T-helper 22 cell (primary cell): ENCODE data around the gene DAB2.
"Not testable (repeated sequence)": the region's sequence is repeated elsewhere in the genome, so short reads cannot be mapped to it uniquely, and the experiment has no call there.

ENCODE experiments used
- DNase-seq: peaks from one replicate; pipeline ENCODE4 v3.0.0-alpha.2; 2020; ENCODE audit warnings: low read depth

Gene DAB2

DNA sequence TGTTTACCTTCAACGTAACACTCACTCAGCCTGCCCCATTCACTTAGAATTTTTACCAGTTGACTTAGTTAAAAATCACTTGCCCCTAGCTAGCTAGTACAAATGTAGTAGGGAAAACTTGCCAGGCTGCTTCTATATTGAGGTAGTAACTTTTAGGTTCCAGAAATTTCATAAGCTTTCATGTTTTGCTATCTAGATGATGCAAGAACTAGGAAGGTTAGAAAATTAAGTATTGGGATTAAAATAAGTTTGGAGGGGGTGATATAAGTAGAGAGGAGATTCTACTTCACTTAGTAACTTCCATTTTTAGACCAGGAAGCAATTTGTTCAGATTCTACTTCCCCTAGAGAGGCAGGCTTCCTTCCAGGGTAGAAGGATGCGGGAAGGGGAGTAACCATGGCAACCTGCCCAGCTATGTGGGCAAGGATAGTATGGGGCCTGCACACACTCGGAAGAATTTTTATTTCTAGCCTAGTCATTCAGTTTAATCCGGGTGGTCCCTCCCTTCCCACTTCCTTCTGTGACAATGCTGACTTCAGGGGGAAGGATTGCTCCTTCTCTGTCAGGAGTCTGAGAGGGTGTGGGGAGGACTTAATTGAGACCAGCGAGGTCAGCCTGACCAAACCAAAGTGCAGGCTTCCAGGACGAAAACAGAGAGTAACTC, 4.2 kb downstream of the DAB2 start:
- no peak for DNase-seq

DNA sequence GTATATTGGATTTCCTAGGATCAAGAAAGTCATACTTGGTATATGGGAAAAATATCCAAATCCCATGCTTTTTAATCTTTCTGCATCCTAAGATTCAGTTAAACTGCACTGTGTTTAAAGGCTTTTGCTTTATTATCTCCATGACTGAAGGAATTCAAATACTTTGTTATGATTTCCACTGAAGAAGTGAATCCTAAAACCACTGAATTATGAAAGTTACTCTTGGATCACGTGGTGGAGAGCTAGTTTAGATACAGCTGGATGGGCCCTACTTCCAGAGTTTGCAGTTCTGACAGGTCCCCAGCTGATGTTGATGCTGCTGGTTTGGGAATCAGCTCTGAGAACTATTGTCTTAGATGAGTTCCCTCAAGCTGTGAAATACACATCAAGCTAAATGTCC, 5.0 kb downstream of the DAB2 start:
- no peak for DNase-seq

DNA sequence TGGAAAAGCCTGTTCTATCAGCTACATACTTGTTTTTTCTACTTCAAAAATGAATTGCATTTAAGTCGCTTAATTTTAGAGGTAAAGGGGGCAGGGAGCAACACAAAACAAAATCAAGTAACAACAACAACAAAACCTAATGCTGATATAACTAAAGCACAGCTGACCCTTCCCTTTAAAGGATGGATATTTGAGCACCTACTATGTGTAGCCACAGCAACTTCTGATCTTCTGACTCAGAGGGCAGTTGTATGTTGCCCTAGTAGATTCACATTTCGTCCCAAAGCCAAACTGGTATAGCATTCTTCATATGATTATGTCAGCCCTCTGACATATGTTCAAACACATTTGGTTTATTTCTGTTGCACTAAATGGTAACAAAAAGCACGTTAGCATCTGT, 6.8 kb downstream of the DAB2 start:
- DNase-seq = no peak

DNA sequence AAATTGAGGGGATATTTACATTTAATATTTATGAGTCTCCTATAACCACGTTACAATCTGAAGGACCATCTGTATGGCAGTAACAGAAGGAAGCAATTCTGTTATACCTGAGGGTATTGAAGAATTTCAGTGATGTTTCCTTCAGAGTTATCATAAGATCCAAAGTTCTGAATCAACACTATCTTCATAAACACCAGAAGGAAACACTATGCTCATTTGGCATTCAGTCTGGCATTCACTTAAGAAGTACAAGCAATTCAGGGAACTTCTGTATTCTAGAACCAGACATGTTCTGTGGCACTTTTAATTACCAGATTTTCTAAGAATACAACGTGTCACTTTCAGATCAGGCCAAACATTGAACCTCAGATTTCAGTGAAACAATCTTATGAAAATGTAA, 9.6 kb downstream of the DAB2 start:
- no peak for DNase-seq

DNA sequence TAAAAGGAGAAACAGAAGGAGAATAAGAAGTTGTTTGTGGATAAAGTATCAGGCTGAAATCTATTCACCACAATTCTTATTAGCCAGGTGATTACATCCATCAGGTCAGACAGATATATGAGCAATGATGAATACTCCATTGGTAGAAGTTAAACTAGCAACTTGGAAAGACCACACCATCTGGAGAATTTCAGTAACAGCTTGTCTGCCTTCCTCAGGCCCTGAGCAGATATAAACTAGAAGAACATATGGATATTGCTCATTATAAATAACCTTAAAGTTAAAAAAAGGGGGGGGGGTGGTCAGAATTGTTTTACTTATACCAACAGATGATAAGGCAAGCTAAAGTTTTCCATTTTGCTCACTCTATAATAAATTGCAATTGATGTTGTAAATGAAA, 10.4 kb downstream of the DAB2 start:
- no peak for DNase-seq

DNA sequence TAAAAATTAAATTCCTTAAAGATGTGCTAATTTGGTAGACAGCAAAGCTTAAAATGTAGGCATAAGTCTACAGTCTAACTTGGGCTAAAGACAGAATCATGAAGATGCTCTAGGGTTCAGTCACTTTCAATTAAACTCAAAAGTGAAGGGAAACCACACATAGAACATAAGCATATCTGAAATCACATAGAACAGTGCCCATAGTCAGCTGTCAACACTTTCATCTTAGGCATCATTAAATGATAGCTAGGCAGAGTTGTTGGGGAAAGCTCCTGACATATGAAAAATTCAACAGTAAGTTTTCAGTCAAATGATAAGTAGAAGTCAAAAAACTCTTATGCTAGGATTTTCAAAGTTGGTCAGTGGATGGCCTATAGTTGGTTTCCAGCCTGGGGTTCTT, 11.0 kb downstream of the DAB2 start:
- DNase-seq = no peak

DNA sequence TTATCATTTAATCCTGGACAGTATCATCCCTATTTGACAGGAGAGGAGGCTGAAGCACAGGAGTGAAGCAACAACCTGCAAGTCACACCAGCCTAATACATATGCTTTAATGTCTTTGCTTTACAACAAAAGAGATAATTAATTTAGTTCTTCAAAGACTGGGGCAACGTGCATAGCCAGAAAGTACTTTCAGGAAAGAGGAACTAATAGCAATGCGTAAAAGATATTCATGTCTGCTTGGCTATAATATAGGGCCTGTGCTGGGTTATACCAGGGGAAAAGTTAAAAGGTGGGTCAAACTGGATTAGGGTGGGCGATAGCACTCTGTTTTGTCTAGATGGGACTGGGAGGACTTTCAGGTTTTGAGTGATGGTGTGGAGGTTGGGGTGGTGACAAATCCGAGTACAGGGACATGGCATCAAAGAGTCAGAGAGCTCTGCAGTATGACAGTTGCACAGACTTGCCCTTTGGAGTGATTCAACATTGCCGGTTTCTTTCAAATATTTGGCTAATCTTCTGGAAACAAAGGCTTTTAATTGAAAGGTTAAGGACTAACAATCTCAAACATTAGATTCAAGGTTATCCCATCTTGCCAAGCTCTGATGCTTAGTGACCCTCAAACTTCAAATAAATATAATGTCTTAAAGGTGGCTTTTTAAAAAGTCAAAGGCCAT, 11.9 kb downstream of the DAB2 start:
- DNase-seq = no peak

DNA sequence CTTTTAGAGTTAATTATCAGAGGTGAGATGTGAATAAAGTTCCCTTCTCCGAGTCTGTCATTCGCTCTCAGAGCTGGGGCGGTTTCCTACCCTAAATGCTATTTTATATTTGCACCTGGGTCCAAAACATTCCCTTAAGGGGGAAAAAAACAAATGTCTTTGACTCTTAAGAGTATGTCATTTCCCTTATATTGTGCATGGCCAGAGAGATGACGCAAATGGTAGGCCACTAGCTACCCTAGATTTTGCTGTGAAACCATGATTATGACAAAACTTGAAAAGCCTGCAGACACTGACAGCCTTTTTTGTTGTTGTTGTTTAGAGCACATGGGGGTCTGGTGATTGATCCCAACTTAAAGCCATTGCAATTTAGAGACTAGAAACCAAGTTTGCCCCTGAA, 12.8 kb downstream of the DAB2 start:
- DNase-seq = no peak

DNA sequence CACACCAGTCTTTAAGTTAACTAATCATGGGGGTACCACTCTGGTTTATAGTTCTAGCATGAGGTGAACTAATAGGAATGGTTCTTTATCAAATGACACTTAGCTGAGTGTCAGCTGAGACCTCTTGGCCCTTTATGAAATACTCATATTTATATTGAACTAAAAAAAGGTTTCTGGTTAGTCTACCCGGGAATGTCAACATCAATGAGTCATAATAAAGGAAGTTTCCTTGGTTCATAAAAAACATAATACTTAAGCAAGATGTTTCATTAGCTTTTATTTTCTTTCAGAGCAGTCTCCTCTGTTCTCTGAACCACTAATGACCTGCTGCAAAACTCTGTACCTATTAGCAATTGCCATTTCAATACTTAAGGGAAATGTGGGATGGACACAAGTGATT, 13.7 kb downstream of the DAB2 start:
- DNase-seq = no peak

DNA sequence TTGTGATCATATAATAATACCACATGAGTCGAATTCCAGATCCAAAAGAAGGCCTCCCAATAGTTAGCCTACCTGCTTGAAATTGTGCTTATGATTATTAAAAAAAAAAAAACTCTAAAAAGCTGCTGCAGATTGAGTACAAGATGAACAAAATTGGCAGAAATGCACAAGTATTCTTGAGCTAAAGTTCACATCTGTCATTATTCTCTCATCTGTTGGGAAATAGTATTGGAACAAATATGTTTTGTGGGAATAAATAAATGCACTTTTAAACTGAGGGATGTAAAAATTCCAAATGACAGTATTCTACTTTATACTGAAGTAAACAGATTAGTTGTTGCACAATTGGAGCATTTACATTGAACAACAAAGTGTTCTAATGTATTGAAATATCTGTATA, 15.7 kb downstream of the DAB2 start:
- no peak for DNase-seq

DNA sequence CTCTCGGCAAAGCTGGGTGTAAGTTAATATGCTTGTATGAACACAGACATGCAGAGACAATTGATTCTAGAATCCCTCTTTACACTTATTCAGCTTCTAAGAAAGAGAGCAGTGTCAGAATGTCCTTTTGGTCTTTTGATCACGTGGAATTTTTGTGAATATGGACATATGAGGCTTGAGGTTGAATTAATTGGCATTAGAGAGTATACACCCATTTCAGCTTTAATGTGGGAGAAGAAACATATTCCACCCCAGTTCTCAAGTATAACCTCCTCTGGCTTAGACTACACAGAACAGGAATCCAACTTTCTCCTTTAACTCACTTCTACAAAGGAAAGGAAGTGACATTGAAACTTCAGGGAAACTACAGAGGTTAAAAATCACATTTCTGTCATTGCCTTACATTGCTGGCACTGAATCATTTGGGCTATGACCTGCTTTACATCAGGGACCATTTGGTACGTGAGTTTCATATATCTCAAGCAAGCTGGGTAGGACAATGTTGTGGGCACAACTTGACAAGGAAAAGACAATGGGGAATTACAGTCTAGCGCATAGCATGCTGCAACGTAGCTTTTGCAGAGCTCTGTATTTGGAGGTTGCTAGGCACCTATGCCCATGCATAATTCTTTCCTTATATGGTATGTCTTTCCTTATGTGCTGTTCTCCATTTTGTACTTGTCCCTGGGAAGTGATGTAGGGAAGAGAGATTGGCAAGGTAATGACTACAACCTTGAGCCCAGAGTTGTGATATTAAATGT, 19.5 kb downstream of the DAB2 start:
- no peak for DNase-seq

DNA sequence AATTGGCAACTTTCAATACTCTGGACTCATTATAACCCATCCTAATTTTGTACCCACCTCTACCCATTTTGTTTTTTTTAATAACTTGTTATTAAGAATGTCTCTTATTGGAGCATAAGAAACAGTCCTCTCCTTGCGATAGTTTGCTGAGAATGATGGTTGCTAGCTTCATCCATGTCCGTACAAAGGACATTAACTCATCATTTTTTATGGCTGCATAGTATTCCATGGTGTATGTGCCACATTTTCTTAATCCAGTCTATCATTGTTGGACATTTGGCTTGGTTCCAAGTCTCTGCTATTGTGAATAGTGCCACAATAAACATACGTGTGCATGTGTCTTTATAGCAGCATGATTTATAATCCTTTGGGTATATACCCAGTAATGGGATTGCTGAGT, 21.0 kb downstream of the DAB2 start:
- DNase-seq = not testable (repeated sequence)

DNA sequence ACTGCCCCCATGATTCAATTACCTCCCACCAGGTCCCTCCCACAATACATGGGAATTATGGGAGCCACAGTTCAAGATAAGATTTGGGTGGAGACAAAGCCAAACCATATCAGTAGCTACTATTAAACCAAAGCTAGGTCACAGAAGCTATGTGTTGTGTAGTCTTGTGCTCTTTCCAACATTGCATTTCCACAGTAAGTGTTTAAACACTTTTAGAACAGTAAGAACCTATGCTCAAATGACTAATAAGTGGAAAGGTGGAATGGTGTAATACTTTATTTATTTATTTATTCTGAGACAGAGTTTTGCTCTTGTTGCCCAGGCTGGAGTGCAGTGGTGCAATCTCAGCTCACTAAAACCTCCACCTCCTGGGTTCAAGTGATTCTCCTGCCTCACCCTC, 22.6 kb downstream of the DAB2 start:
- not testable (repeated sequence) for DNase-seq

DNA sequence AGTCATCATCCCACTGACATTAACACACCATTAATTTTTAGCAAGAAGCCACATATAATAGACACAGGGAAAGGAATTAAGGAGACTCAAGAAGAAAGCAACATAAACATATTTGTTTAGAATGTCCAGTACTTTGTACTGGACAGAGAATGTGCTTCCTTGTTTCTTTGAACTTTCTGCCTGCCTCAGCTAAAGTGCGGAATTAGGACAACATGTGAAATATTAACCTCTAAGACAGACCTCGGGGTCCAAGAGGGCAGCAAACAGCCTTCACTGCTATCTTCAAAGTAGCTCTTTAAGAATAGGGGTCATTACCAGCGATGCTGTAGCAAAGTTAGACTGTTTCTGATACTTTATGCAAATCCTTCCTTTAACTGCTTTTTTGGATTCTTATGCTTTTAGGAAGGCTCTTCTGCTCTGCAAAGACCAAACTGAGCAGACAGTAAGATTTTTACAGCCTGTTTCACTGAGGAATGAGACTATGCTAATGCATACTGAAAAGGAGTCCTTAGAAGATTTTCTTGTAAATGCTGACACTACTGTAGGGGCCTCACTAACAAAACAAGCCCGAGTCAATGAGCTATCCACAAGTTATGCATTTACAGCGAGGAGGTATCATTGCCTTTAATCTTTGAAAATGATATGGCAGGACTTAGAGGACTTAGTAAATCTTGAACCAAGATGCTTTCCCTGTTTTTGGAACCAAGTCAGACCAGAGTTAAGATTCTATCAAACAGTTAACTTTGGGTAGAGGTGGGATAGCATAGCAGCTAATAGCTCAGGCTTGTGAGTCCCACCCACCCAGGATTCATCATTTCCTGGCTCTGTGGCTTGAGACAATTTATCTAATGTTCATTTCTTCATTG, 23.8 kb downstream of the DAB2 start:
- DNase-seq = no peak

DNA sequence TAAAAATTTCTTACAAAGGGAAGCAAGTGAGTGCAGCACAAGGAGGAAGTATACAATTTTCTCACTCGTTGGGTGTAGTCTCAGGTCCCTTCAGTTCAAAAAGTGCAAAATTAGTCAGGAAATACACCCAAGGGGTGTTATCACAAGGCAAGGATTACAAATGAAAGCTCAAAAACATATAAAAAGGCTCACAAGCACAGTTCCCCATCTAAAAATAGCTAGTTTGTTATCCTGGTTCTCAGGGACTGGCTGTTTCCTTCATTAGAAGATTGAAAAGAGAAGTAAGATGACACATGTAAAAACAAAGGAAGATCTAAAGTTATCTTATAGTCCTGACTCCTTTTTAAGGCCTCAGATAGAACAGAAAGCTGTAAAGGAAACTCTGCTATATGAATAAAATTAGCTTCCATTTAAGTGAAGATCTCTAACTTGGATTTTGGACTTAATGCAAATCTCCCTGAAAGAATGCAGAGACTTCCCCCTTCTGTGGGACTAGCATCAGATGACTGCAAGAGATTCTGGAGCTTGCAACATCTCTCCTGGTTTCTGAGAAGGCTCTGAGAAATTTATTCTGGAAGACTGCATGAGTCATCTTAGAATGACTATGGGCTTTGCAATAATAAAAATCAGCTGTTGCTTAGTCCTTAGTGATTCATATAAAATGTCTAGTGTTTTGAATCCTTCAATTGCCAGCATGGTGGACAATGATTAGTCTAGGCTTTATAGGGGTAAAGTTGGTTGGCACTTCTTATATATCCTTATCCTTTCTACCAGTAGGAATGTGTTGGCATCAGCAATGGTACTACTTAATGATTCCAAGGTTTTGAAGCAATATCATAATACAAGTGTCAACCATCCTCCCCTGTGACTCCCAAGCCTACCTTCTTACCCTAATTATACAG, 25.4 kb downstream of the DAB2 start:
- no peak for DNase-seq

DNA sequence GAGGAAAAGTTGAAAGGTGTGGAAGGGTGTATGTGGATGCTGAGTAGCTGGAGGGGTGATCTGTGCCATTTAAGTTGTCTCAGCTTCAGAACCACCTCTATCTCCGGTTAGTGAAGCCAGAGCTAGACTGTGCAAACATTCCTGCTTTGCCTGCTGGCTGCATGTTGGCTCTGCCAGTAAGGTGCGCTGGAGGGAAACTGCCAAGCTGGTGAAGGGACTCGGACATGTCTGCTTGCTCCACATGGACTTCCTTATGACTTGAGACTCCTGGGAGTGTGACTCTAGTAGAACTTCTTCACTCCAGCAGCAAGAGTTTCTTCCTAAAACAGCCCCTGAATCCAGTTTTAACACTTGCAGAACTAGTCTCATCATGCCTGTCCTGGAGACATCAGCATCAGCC, 27.9 kb downstream of the DAB2 start:
- no peak for DNase-seq

DNA sequence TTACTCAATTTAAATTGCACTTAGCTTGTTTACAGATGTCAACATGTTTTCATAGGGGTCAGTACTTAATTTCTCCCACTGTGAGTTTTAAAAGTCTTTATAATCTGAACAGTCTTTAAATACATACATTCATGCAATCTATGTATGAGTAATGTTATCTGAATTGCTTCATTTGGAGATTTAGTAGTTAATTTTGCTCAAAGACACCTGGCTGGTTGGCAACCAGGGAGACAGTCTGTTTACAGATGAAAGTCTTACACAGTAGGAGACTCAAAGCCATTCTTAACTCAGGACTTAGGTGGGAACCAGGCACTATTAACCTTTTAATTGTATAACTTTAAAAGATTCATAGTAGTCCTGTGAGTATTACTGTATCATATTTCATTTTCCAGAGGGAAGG, 29.3 kb downstream of the DAB2 start:
- no peak for DNase-seq

DNA sequence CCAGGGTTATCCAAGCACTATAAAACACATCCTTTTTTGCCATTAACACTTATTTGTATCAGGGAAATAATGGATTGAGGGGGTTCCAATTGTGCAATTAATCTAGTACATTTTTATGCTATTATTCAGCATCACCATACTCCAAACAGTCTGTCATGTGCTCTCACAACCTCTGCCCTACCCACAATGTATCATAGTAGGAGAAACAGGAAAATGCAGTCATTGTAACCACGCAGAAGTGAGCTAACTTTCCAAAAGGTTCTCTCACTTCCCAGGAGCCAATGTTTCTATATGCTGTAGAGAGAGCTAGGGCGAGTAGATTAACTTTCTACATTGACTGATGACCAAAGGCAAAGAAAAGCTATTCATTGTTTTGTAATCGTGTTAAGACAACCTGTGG, 29.8 kb downstream of the DAB2 start:
- DNase-seq = no peak

DNA sequence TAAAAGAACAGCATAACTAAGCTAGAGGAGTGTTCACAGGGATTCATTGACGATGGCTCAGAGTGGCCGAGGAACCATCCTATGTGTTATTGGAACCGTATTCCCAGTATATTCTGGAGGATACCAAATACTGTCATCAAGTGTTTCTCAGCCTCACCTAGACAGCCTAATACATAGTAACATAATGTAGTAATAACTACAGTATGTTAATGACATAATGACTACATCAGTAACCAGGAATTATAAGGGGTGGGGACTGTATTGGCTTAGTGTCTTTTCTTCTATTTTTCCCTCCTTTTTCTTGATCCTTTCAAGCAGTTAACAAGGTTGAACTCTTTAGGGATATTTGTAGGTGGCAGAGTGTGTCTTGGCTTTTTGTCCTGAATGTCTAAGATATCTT, 33.8 kb downstream of the DAB2 start:
- no peak for DNase-seq

DNA sequence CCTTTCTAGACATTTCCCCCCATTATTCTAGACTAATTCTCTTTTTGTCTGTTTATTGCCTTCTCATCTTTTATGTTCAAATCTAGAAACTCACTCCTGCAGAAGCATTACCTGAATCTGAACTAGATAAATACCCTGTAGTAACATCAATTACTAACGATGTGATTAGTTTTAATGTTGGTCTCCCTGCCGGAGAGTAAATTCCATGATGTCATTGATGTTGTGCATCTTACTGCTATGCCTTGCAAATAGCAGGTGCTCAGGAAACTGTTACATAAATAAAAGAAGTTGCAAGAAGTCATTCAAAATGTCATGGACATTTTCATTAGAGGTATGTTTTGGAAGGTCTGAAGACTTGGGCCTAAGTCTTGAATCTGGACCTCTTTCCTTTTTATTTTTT, 37.5 kb downstream of the DAB2 start:
- no peak for DNase-seq

DNA sequence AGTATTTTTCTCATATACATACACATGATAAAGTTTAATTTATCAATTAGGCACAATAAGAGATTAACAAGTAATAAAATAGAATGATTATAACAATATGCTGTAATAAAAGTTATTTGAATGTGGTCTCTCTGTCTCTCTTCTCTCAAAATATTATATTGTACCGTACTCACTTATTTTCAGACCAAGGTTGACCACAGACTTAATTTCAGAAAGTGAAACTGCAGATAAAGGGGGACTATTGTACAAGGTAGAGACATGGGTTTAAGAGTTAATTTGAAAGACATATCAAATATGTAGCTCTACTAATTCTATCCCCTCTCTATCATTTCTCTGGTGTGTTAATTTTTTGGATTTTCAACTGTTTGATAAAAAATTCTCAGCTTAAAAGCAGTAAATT, 40.5 kb downstream of the DAB2 start:
- DNase-seq = no peak
